HG03521 (cell line): ENCODE results near the gene FRMD1.

Experiments
- ATAC-seq: cut with Tn5 transposase; IDR thresholded peaks from one replicate; pipeline ENCODE4 v1.9.1; 2021; ENCODE audit warnings: mild to moderate bottlenecking, moderate library complexity; ENCODE audit not compliant: unreplicated experiment

FRMD1 gene

DNA sequence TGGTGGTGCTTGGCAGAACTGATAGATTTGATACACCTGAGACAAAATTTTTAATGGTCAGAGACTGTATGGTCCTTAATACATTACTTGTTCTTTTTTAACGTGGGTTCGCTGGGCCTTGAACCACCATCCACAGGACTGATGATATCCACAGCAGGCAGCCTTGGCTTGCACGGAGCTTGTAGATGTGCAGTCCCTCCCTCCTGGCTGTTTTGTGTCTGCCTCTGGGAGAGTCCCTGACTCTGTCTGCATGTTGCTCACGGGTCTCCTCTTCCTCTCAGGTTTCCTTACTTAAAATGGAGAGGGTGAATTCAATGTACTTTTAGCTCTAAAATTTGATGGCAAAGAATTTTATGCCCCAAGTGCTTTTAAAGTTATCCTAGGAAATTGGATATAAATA lies 64.0 kb downstream of the FRMD1 start:
- ATAC-seq = no peak

DNA sequence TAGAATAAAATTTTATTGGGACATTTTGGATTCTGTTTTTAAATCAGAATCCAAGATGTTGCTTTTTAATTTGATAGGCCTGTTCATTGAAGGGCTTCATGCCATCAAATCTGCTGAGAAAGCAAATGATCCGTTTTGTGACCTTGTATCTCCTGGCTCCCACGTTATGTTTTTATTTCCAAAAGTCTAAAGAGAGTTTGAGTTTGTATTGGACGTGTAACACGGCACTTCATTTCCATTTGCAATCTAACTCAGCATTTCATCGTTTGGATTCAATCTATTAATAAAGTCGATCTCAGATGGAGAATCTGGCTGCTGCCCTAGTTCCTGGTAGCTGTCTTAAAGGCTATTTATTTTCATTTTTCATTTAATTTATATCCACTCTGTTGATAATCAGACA lies 64.6 kb downstream of the FRMD1 start:
- no peak for ATAC-seq

DNA sequence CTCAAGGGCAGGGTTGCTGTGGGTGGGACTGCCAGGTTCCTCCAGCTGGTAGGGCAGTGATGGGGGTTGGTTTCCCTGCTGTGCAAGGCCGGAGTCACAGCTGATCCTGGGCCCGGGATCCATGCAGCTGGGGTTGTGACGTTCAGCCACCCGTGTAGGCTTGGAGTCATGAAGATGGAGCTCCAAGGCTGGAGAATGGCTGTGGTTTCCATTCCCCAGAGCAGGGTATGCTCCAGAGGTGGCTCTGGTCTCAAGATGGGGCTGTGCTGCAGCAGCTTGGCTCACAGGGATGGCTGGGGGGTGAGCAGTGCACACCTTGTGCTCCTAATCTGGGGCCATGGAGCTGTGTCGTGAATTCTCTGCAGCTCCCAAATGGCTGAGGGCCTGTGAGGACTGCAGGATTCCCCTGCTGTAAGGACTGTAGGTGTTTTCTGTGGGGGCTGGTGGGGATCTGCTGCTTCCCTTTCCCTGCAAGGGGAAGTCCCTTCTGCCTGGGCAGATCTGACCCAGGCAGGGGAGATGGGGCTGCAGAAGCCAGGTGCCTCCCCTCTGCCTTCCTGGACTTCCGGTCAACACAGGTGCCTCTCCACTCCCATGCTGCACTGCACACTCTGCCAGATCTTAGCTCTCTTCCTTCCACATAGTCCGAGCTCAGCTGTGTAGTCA lies 65.6 kb downstream of the FRMD1 start:
- ATAC-seq = no peak

DNA sequence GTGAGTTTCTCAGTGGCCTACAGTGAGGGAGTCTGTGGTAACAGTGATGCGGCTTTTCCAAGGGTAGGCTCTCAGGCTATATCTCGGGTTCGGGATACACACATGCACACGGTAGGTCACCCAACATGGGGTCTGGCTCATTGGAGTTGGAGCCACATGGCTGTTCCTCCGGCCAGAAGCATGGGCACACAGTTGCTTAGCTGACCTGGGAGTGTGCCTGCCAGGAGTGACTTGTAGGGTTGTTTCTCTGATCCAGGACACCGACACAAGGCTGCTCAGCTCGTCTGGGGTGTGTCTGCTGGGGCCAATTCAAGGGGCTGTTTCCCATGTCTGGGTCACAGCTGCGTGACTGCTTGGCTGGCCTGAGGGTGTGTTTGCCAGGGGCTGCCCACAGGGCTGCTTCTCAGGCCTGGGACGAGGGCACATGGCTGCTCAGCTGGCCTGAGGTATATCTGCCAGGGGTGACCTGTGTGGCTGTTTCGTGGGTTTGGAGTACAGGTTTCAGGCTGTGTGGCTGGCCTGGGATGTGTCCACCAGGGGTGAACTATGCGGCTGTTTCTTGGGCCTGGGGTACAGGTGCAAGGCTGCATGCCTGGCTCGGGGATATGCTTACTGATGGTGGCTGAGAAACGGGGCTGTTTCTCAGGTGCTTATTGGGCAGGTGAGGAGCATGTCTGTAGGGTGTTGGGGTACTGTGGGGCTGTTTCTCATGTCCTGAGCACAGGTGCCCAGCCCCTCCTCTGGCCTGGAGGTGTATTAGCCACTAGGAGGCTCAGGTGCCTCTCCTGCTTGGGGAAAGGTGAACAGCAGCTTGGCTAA lies 66.4 kb downstream of the FRMD1 start:
- no peak for ATAC-seq

DNA sequence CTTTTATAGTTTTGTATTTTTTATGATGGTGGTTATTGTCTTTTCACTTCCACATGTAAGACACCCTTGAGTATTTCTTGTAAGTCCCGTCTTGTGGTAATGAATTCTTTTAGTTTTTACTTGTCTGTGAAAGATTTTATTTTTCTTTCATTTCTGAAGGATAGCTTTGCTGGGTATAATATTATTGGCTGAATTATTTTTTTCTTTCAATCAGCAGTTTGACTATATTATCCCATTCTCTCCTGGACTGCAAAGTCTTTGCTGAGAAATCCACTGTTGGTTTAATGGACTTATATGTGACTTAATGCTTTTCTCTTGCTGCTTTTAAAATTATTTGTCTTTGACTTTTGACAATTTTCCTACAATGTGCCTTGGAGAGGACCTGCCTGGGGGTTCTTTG lies 67.7 kb downstream of the FRMD1 start:
- no peak for ATAC-seq

DNA sequence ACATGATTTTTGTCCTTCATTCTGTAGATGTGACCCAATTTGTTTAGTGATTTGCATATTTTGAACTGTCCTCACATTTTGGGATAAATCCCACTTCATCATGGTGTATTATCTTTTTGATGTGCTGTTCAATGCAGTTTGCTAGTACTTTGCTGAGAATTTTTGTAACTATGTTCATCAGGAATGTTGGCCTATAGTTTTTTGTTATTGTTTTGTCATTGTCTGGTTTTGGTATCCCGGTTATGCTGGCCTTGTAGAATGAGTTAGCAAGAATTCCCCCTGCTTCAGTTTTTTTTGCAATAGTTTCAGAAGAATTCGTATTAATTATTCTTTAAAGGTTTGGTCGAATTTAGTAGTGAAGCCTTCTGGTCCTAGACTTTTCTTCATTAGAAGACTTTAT lies 69.7 kb downstream of the FRMD1 start:
- ATAC-seq = no peak

DNA sequence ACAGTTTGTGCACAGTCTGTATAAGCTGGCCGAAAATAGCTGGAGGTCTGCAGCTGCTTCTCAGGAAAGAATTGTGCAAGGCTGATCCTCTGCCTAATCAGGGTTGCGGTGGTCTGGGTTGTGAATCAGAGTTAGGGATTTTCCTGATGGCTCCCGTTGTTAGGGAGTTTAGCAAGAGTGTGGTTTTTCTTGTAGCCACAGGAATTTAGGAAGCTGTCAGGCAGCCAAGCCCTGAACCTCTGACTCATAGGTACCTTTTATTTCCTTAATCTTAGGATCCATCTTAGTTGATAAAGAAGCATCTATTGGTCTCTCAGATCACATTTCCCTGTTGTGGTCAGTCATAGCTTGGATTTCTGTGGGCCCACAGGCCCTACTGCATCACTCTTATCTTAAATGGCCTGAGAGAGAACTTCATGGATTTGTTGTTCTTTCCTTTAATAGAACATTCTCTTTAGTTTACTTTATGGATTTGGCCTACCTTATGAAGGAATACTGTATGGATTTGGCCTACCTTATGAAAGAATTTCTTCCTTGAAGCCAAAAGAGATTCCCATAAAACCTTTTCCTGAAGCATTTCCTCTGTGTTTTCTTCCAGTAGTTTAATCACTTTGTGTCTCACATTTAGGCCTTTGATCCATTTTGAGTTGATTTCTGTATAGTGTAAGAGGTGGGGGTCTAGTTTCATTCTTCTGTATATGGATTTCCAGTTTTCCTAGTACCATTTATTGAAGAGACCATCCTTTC lies 71.2 kb downstream of the FRMD1 start:
- no peak for ATAC-seq

DNA sequence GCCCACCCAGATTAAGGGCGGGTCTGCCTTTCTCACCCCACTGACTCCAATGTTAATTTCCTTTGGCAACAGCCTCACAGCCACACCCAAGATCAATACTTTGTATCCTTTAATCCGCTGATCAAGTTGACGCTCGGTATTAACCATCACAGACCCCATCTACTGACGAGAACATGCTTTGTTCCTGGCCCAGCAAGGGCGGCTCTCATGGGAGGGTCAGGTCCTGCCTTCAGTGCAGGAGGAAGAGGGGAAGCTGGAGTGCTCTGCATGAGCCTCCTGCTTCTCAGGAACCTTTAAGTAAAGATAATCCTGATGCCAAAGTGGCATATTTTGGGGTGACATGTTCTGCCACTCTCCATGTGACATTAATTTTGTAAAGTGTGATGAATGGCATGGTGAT lies 73.2 kb downstream of the FRMD1 start:
- no peak for ATAC-seq

DNA sequence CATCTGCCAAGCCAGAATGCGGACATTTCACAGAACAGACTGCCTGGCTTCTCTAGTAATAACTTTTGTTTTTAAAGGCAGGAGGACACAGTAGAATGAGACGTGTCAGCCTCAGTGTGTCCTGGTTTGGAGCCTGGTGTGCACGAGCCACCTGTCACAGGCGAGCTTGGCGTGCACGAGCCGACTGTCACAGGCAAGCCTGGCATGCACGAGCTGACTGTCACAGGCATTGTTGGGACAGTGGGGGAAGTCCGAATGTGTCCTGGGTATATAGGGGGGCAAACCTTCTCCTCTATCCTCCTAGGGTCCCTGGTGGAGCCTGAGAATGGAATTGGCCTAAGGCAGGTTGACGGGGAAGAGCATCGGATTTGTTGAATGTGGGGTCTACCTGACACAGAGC lies 74.1 kb downstream of the FRMD1 start:
- no peak for ATAC-seq

DNA sequence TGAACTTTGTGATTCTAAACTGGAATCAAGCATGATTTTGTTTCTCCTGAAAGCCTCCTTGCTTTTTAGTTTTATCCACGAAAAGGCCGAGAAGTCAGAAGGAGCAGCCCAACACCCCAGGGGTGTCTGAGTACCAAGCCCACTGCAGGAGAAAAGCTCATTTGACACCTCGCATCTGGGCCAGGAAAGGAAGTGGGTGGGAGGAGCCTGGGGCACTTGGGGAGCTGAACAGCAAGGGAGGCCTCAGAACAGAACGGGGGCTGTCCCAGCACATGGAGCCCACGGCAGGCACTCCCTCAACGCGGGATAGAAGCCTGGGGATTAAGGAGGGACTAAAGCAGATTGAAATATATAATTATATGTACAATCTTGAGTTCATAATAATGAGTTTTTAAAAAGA lies 75.0 kb downstream of the FRMD1 start:
- no peak for ATAC-seq
